H9 (cell line): Measurements from ENCODE around the gene WDFY3. TPM values are rescaled to one million over a fixed set of nuclear protein-coding genes. Genes with fewer than 3 reads are reported as not detected.

Experiments used
- DNase-seq: peaks from one replicate; pipeline ENCODE4 v3.0.0-alpha.2; 2017
- H2AFZ ChIP-seq: one replicate; pipeline ENCODE4 v1.6.1; 2013; ENCODE audit warnings: mild to moderate bottlenecking, low read length, control low read depth, moderate library complexity
- H2AK5ac ChIP-seq: 2 replicates; pipeline ENCODE4 v1.6.1; 2013; ENCODE audit warnings: low read length, control low read depth, mixed read lengths; ENCODE audit not compliant: insufficient read length
- H2BK120ac ChIP-seq: one replicate; pipeline ENCODE4 v1.6.1; 2013; ENCODE audit warnings: low read depth, mild to moderate bottlenecking, low read length, control low read depth, inconsistent platforms; ENCODE audit not compliant: poor library complexity, severe bottlenecking
- H2BK12ac ChIP-seq: 2 replicates; pipeline ENCODE4 v1.6.1; 2013; ENCODE audit warnings: low read length, control low read depth, mixed read lengths, low read depth; ENCODE audit not compliant: insufficient read length
- H2BK15ac ChIP-seq: 2 replicates; pipeline ENCODE4 v1.6.1; 2013; ENCODE audit warnings: low read depth, low read length, control low read depth
- H2BK20ac ChIP-seq: one replicate; pipeline ENCODE4 v1.6.1; 2013; ENCODE audit warnings: low read depth, mild to moderate bottlenecking, low read length, control low read depth, inconsistent platforms; ENCODE audit not compliant: poor library complexity, severe bottlenecking
- H2BK5ac ChIP-seq: 2 replicates; pipeline ENCODE4 v1.6.1; 2013; ENCODE audit warnings: low read length, control low read depth, mixed read lengths; ENCODE audit not compliant: insufficient read length
- H3K14ac ChIP-seq: 2 replicates; pipeline ENCODE4 v1.6.1; 2013; ENCODE audit warnings: low read length, control low read depth; ENCODE audit not compliant: insufficient read depth
- H3K18ac ChIP-seq: 2 replicates; pipeline ENCODE4 v1.6.1; 2013; ENCODE audit warnings: low read depth, mild to moderate bottlenecking, mixed read lengths, low read length, control low read depth; ENCODE audit not compliant: insufficient read length
- H3K23ac ChIP-seq: 2 replicates; pipeline ENCODE4 v1.6.1; 2013; ENCODE audit warnings: low read length, control low read depth, mixed read lengths, low read depth; ENCODE audit not compliant: insufficient read length
- H3K23me2 ChIP-seq: 2 replicates; pipeline ENCODE4 v1.6.1; 2013; ENCODE audit warnings: low read depth, mild to moderate bottlenecking, mixed read lengths, low read length, control low read depth; ENCODE audit not compliant: insufficient read length, poor library complexity, severe bottlenecking
- H3K27ac ChIP-seq: 2 replicates; pipeline ENCODE4 v1.5.1; 2013; ENCODE audit warnings: low read length, control low read depth, mixed read lengths, low read depth; ENCODE audit not compliant: insufficient read length
- H3K27me3 ChIP-seq: 2 replicates; pipeline ENCODE4 v1.6.1; 2013; ENCODE audit warnings: low read length, control low read depth, inconsistent platforms; ENCODE audit not compliant: insufficient read depth
- H3K4ac ChIP-seq: 2 replicates; pipeline ENCODE4 v1.6.1; 2013; ENCODE audit warnings: low read depth, mild to moderate bottlenecking, control low read depth, inconsistent platforms, low read length, moderate library complexity
- H3K4me1 ChIP-seq: 2 replicates; pipeline ENCODE4 v1.6.1; 2013; ENCODE audit warnings: low read length, control low read depth, inconsistent platforms; ENCODE audit not compliant: insufficient read depth
- H3K4me2 ChIP-seq: 2 replicates; pipeline ENCODE4 v1.6.1; 2013; ENCODE audit warnings: low read length, control low read depth, mixed read lengths; ENCODE audit not compliant: insufficient read length, insufficient read depth
- H3K56ac ChIP-seq: 2 replicates; pipeline ENCODE4 v1.6.1; 2013; ENCODE audit warnings: low read depth, mild to moderate bottlenecking, mixed read lengths, low read length, control low read depth; ENCODE audit not compliant: insufficient read length
- H3K79me1 ChIP-seq: 2 replicates; pipeline ENCODE4 v1.6.1; 2013; ENCODE audit warnings: low read depth, mild to moderate bottlenecking, moderate library complexity, low read length, control low read depth, inconsistent platforms; ENCODE audit not compliant: insufficient read depth, poor library complexity, severe bottlenecking
- H3K79me2 ChIP-seq: 2 replicates; pipeline ENCODE4 v1.6.1; 2013; ENCODE audit warnings: low read length, control low read depth, inconsistent platforms; ENCODE audit not compliant: insufficient read depth
- H3K9ac ChIP-seq: 2 replicates; pipeline ENCODE4 v1.6.1; 2013; ENCODE audit warnings: low read length, control low read depth, mixed read lengths; ENCODE audit not compliant: insufficient read length; ENCODE audit errors: extremely low read depth
- H3K9me3 ChIP-seq: one replicate; pipeline ENCODE4 v1.6.1; 2013; ENCODE audit warnings: low read depth, low read length, inconsistent platforms; ENCODE audit not compliant: control insufficient read depth
- H3T11ph ChIP-seq: one replicate; pipeline ENCODE4 v1.6.1; 2013; ENCODE audit warnings: mild to moderate bottlenecking, low read length, control low read depth, inconsistent platforms
- H4K20me1 ChIP-seq: one replicate; pipeline ENCODE4 v1.6.1; 2013; ENCODE audit not compliant: control insufficient read depth, insufficient read length, insufficient read depth
- H4K5ac ChIP-seq: 2 replicates; pipeline ENCODE4 v1.6.1; 2013; ENCODE audit warnings: low read depth, mild to moderate bottlenecking, mixed read lengths, low read length, control low read depth; ENCODE audit not compliant: insufficient read length
- H4K8ac ChIP-seq: replicated peaks from 2 replicates; pipeline ENCODE4 v1.6.1; 2013; ENCODE audit warnings: low read length, control low read depth, mixed read lengths, low read depth; ENCODE audit not compliant: insufficient read length
- H4K91ac ChIP-seq: 2 replicates; pipeline ENCODE4 v1.6.1; 2013; ENCODE audit warnings: low read depth, mild to moderate bottlenecking, moderate library complexity, mixed read lengths, low read length, control low read depth; ENCODE audit not compliant: insufficient read length
- H3K27ac Mint-ChIP-seq, 3 experiments: 2 replicates in 2 of 3; 3 replicates in 1 of 3; pipeline ENCODE4 v1.8.0; 2020 to 2021; ENCODE audit warnings: mixed read lengths in 3 of 3, mild to moderate bottlenecking in 1 of 3, moderate library complexity in 1 of 3
- H3K27me3 Mint-ChIP-seq: 2 replicates; pipeline ENCODE4 v1.8.0; 2021; ENCODE audit warnings: low read depth, mild to moderate bottlenecking, moderate library complexity, mixed read lengths
- H3K36me3 Mint-ChIP-seq, 3 experiments: 2 replicates in 2 of 3; 3 replicates in 1 of 3; pipeline ENCODE4 v1.8.0; 2020 to 2021; ENCODE audit warnings: low read depth in 3 of 3, mixed read lengths in 3 of 3; ENCODE audit not compliant: insufficient read depth in 1 of 3
- H3K4me1 Mint-ChIP-seq, 2 experiments: 2 replicates each; pipeline ENCODE4 v1.8.0; 2020; ENCODE audit warnings: mixed read lengths in 2 of 2
- H3K4me3 Mint-ChIP-seq, 2 experiments: 2 replicates in 1 of 2; 3 replicates in 1 of 2; pipeline ENCODE4 v1.8.0; 2020 to 2021; ENCODE audit warnings: mild to moderate bottlenecking in 2 of 2, mixed read lengths in 2 of 2, moderate library complexity in 1 of 2
- H3K9me3 Mint-ChIP-seq, 2 experiments: 2 replicates in 1 of 2; 3 replicates in 1 of 2; pipeline ENCODE4 v1.8.0; 2020; ENCODE audit warnings: mild to moderate bottlenecking in 2 of 2, mixed read lengths in 2 of 2, moderate library complexity in 1 of 2
- CTCF ChIP-seq: fragments of 200-600 bp; sonication (generic); conservative IDR thresholded peaks from 3 replicates; pipeline ENCODE4 v1.8.0; 2021; ENCODE audit warnings: antibody characterized with exemption, mild to moderate bottlenecking
- WGBS: extraction: QIAGEN DNeasy Blood & Tissue Kit; methylation state at CpG from one replicate; pipeline ENCODE4 v1.1.7; 2013; ENCODE audit warnings: missing lambda C conversion rate, low lambda C conversion rate, mixed read lengths; ENCODE audit not compliant: insufficient read length; ENCODE audit errors: extremely low coverage; 5-methylcytosine and 5-hydroxymethylcytosine counted together
- total RNA-seq: library from RNA; stranded (reverse); gene quantifications from 2 replicates; pipeline ENCODE4 v1.2.1, GENCODE V29; 2021

Gene WDFY3
- total RNA-seq, 1 experiment from 2014 or later = 54.6 TPM

- Histone ChIP-seq H3K27me3 (no peaks in the 10 kb centered on the region), H3K23me2 (no peaks in the 10 kb centered on the region), H3K56ac (no peak overlapping the region), H2BK20ac (no peak overlapping the region), H3K79me1 (no peaks in the 10 kb centered on the region), H3K9me3 (no peaks in the 10 kb centered on the region), H4K91ac (no peak overlapping the region), H3K27ac (no peak overlapping the region), H4K20me1 (no peaks in the 10 kb centered on the region), H3K14ac (no peak overlapping the region), H3K23ac (no peak overlapping the region), H3K4me2 (no peak overlapping the region), H3K4me1 (peaks cover 2% of the 10 kb centered on the region; the same call in 1 of the 2 replicates), H3K18ac (no peak overlapping the region), H4K8ac (no peak overlapping the region), H2BK12ac (no peak overlapping the region), H2AFZ (no peak overlapping the region), H3K9ac (no peak overlapping the region), H2BK120ac (no peak overlapping the region), H2AK5ac (no peak overlapping the region), H3T11ph (no peak overlapping the region), H4K5ac (no peak overlapping the region), H2BK5ac (no peak overlapping the region), H3K4ac (no peak overlapping the region), H2BK15ac (no peak overlapping the region), H3K79me2 (no peaks in the 10 kb centered on the region)
- Mint-ChIP-seq H3K4me3 (no peak overlapping the region), H3K36me3 (no peaks in the 10 kb centered on the region), H3K9me3 (peaks cover 2 to 5% of the 10 kb centered on the region in 2 experiments; a peak in 3 of 5 replicates), H3K27me3 (peaks cover 4% of the 10 kb centered on the region; the same call in 1 of the 2 replicates), H3K4me1 (peaks cover 0 to 5% of the 10 kb centered on the region in 2 experiments; a peak in 1 of 4 replicates), H3K27ac (0 out of 7 replicates have a peak overlapping the region, but pooled peaks of 1 of the 3 experiments have one; percentile 41)
- no CpG with 5 or more reads among the region's 3 CpGs for WGBS
- TF ChIP-seq CTCF = no peak
- DNase-seq = no peak
Measured at GRCh38 chr4:84995386-84995785, 28.9 kb upstream of the WDFY3 start.
